Breast epithelium (tissue), 4 donors: Measurements from ENCODE around the gene RAMP3. TPM values are rescaled to one million over a fixed set of nuclear protein-coding genes. Genes with fewer than 3 reads are reported as not detected.

ENCODE experiments used
- DNase-seq, 2 donors: peaks; one replicate each; pipeline ENCODE4 v3.0.0-alpha.2; 2019; ENCODE audit warnings: low spot score in 2 of 2
- H3K27ac ChIP-seq, 2 donors: fragments of 200-600 bp; sonication (generic) in 1 of 2; one replicate each; pipeline ENCODE4 v1.5.1; 2016 to 2019; ENCODE audit warnings: mild to moderate bottlenecking in 1 of 2
- H3K27me3 ChIP-seq, 2 donors: fragments of 200-600 bp; sonication (generic) in 1 of 2; one replicate each; pipeline versions ENCODE4 v1.5.1 to v1.6.0; 2017 to 2019; ENCODE audit warnings: control low read depth in 1 of 2, mild to moderate bottlenecking in 1 of 2
- H3K36me3 ChIP-seq: fragments of 200-600 bp; one replicate; pipeline ENCODE4 v1.5.1; 2019
- H3K4me1 ChIP-seq, 2 donors: fragments of 200-600 bp; sonication (generic); one replicate each; pipeline ENCODE4 v1.5.1; 2016 to 2019; ENCODE audit warnings: control low read depth in 1 of 2
- H3K4me3 ChIP-seq, 3 donors: fragments of 200-600 bp; sonication (generic); 1 replicate in 2 of 3; 2 replicates in 1 of 3; pipeline ENCODE4 v1.5.1; 2016 to 2019; ENCODE audit warnings: mild to moderate bottlenecking in 3 of 3, moderate library complexity in 2 of 3
- H3K9me3 ChIP-seq, 2 donors: fragments of 200-600 bp; sonication (generic) in 1 of 2; one replicate each; pipeline ENCODE4 v1.5.1; 2016 to 2019; ENCODE audit warnings: control low read depth in 1 of 2
- CTCF ChIP-seq, 3 donors: fragments of 450-650 bp; IDR thresholded peaks; one replicate each; pipeline ENCODE4 v1.5.1; 2016 to 2017; ENCODE audit warnings: antibody characterized with exemption in 3 of 3, mild to moderate bottlenecking in 3 of 3, moderate library complexity in 3 of 3
- POLR2A ChIP-seq: fragments of 450-650 bp; IDR thresholded peaks from one replicate; pipeline ENCODE4 v1.6.1; 2016; ENCODE audit warnings: antibody characterized with exemption, mild to moderate bottlenecking, moderate library complexity
- POLR2AphosphoS5 ChIP-seq, 3 donors: sonication (generic); formaldehyde crosslinking; IDR thresholded peaks; one replicate each; pipeline ENCODE4 v1.6.1; 2017; ENCODE audit warnings: antibody characterized with exemption in 3 of 3
- intact Hi-C: fragments of 100-400 bp; cut with DNase I; formaldehyde crosslinking; loops from one replicate; pipeline ENCODE4 v1.15.1; 2023; ENCODE audit warnings: low total_unique reads
- total RNA-seq, 3 donors: library from RNA; depleted of rRNA; stranded (reverse); fragments of >200 nt; gene quantifications; one replicate each; pipeline ENCODE4 v1.1.0, GENCODE V29; 2016

The RAMP3 gene
- total RNA-seq, 3 donors from 2014 or later = 11.7 to 103 (median 76.8) TPM

DNA sequence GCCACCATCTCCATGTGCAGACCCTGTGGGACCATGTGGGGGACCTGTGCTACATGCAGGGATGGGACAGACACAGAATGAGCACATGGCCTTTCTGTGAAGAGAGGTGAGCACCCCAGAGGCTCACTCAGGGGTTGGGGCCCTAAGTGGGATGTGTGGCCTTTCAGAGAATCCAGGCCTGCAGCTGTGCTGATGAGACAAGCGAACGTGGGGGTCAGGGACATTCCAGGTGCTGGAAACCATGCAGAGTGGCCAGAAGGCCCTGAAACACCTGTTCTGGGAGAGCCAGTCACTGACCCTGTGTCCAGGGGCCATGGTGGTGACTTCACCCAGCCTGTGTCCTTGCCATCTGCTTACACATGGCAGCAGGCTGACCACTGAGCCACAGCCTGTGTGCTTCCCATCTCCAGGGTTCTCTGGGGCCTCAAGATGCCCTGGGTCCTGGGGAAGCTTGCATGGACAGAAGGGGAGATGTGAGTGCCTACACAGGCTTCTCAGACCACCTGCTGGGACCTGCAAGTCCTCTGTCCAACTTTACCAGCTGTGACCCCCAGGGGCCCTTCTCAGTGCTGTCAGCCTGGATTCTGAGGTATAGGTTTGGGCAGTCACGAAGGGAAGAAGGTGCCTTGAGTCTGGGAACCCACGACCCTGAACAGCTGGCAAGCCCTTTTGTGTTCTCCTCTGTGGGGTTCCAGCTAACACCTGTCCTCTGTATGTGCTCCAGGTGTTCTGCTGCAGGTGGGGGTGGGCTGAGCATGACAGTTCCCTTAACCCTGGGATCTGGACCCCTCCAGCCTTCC lies 17.6 kb downstream of the RAMP3 start:
- peaks cover 0 to 4% of the 10 kb centered on the region in 2 donors for H3K27me3 ChIP-seq
- TF ChIP-seq CTCF (IDR thresholded peaks at IDR 0.05) = no peak
- DNase-seq = peak in 1 of 2 donors; percentile 25
- intact Hi-C loops = loop anchor here (1.0 kb wide), 1 partner anchor 31 kb away; no protein-coding TSS in a partner anchor
- no peaks in the 10 kb centered on the region for H3K36me3 ChIP-seq
- no peaks in the 10 kb centered on the region for H3K9me3 ChIP-seq
- H3K4me3 ChIP-seq = no peak overlapping the region
- H3K4me1 ChIP-seq = no peaks in the 10 kb centered on the region
- H3K27ac ChIP-seq = no peak overlapping the region

GRCh38 chr7:45176091-45176490 lies 18.5 kb downstream of the RAMP3 start:
- intact Hi-C loops = no loop called here
- peak in 1 of 2 donors; percentile 22 for DNase-seq
- Histone ChIP-seq H3K27ac (no peak overlapping the region), H3K36me3 (no peaks in the 10 kb centered on the region), H3K9me3 (no peaks in the 10 kb centered on the region), H3K4me1 (no peaks in the 10 kb centered on the region), H3K27me3 (peaks cover 0 to 4% of the 10 kb centered on the region in 2 donors), H3K4me3 (no peak overlapping the region)
- TF ChIP-seq POLR2AphosphoS5 (IDR thresholded peaks at IDR 0.05) (no peak), CTCF (IDR thresholded peaks at IDR 0.05) (no peak), POLR2A (no peak)

DNA sequence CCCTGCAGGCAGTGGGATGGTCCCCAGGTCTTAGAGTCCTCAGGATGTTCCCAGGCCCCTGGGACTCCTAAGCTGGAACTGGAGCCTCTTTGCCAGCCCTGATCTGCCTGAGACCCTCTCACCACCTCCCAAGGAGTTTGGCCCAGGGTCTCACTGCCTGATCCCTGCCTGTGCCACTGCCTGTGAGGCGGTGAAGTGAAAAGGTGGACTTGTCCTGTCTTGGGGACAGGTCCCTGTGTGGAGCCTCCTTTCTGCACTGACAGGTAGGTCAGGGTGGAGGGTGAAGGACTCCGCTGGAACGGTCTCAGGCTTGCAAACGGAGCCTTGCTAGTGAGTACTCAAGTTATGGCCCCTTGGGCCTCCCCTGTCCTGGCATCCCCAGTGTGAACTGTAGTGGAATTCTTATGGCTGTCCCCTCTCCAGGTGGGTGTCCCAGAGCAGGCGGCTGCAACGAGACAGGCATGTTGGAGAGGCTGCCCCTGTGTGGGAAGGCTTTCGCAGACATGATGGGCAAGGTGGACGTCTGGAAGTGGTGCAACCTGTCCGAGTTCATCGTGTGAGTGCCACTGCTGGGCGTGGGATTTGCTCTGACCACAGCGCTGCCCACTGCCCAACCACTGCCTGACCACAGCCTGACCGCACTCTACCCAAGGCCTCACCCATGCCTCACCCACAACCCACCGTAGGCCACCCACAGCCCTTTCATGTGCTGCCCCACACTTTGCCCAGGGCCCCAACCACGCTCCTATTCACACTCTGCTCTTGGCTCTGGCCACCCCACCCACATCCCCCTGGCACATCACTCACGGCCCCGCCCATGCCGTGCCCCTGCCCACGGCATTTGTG lies 19.5 kb downstream of the RAMP3 start:
- H3K4me3 ChIP-seq = no peak overlapping the region
- intact Hi-C loops = no loop called here
- H3K36me3 ChIP-seq = no peaks in the 10 kb centered on the region
- no peak overlapping the region for H3K27ac ChIP-seq
- H3K9me3 ChIP-seq = no peaks in the 10 kb centered on the region
- H3K27me3 ChIP-seq = peaks cover 0 to 4% of the 10 kb centered on the region in 2 donors
- peak in 1 of 2 donors; percentile 44 for DNase-seq
- no peak for TF ChIP-seq POLR2AphosphoS5 (IDR thresholded peaks at IDR 0.05)
- TF ChIP-seq CTCF (IDR thresholded peaks at IDR 0.05) = no peak
- no peak for TF ChIP-seq POLR2A
- H3K4me1 ChIP-seq = no peaks in the 10 kb centered on the region

GRCh38 chr7:45177801-45178200 lies 20.2 kb downstream of the RAMP3 start:
- intact Hi-C loops = no loop called here

More at GRCh38 chr7:45177801-45178200, 20.2 kb downstream of the RAMP3 start:
- DNase-seq = peak in 1 of 2 donors; percentile 49
- H3K4me1 ChIP-seq = no peaks in the 10 kb centered on the region
- TF ChIP-seq CTCF (IDR thresholded peaks at IDR 0.05) = no peak
- H3K36me3 ChIP-seq = no peaks in the 10 kb centered on the region
- peaks cover 0 to 4% of the 10 kb centered on the region in 2 donors for H3K27me3 ChIP-seq
- H3K4me3 ChIP-seq = no peak overlapping the region
- no peaks in the 10 kb centered on the region for H3K9me3 ChIP-seq
- no peak overlapping the region for H3K27ac ChIP-seq
